GM19328 (cell line): ENCODE results near the gene PKD1L1.
"Not testable (repeated sequence)": the region's sequence is repeated elsewhere in the genome, so short reads cannot be mapped to it uniquely, and the experiment has no call there.

Experiments used
- ATAC-seq: cut with Tn5 transposase; IDR thresholded peaks from one replicate; pipeline ENCODE4 v1.9.1; 2021; ENCODE audit warnings: mild to moderate bottlenecking, moderate library complexity; ENCODE audit not compliant: unreplicated experiment

PKD1L1 gene

DNA sequence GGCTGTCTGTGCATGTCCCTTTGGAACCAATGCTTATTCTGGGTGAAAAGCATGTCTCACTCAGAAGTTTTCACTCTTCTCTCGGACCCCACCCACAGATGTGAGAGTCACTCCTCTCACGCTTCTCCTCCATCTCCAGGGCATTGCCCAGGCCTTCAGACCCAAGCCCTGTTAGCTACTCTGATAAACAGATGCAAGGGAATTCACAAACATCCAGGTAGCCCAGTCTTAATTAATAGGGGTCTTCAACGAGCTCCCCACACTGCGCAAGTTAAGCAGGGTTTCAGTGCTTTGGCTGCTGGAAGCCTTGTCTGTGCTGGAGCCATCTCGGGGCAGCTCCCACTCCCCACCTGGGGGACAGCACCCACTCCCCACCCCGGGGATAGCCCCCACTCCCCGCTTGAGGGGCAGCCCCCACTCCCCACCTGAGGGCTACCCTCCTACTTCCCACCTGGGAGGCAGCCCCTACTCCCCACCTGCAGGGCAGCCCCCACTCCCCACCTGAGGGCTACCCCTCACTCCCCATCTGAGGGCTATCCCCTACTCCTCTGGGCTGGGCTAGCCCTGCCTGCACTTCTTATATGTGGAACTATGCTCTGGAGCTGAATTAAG is 8.7 kb downstream of the PKD1L1 start:
- no peak for ATAC-seq

DNA sequence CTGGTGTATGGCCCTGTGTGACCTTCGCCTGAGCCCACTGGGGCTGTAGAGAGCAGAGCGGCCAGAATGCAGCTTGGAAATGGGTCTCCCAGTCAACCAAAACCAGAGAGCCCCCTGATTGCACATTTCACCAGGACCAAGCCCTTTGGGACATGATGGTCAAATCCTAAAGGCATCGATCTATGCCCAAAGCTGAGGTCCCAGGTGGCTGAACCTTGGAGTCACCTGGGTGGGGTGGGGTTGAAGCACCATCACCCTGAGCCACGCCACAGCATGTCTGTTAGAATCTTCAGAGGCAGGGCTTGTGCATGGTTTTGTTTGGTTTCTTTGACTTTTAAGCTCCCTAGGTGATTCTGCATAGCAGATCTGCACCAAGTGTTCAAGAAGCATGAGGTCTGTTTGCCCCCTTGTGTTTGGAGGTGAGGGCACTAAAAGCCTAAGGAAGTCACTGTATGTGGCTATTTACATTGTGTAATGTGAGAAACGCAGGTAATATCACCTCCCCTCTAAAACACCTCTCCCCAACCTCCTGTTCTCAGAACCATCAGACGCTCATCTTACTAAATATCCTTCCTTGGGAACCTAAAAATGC is 9.6 kb downstream of the PKD1L1 start:
- ATAC-seq = no peak

DNA sequence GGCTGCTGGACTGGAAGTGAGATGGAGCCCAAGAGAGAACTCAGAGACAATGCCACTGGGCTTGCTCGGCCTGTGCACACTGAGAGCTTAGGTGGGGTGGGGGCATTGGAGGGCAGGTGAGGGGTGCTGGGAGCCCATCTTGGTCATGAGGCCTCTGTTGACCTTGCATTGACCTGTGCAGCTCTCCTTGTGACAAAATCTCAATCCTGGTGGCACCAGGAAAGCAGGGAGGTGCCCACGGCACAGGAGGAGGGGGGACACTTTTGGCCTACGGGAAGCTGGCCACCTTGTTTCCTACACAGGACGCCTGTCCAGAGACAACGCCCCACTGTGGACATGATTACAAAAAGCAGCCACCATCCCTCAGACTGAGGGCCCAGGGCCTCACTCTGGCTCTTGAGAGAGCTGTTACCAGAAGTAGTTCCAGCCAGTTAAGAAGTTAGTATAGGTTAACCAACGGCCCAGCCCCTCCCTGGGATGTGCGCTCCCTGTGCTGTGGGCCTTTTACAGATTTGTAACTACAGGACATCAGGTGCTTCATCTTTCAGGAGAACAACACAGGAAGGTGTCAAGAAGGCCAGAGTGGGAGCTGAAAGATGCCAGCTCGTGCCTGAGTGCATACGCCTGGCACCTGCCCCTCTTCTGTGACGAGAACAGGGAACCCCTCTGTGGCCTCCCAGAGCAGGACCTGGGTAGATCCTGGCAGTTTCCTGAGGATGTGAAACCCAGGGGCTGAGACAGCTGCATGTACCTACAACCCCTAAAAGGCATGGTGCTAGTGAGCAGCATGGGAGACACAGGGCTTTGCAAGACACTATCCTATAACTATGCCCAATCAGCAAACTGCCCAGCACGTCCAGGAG is 10.3 kb downstream of the PKD1L1 start:
- peak; percentile 45 for ATAC-seq

DNA sequence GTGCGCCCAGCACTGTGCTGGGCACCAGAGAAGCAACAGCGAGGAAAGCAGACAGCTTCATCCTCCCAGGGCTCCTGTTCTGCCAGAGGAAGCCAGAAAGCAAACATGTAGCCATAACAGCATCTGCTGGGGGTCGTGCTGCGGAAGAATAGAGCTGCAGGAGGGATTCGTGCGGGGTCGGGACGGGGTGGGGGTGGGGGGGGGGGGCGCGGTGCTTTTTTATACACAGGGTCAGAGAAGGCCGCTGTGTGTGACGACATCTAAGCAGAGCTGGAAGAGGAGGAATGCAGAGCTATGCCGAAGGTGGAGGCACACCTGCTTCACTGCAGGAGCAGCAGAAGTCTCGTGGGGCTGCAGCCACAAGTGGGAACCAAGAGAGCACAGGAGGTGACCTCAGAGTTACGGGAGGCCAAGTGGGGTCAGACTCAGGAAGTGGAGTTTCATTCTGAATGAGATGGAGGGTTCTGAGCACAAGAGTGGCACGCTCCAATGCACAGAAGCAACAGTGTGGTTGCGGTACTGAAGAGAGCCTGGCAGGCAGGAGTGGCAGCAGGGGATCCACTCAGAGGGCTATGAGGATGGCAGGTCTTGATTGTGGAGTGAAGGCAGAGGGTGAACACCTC is 11.1 kb downstream of the PKD1L1 start:
- peak; percentile 94 for ATAC-seq

DNA sequence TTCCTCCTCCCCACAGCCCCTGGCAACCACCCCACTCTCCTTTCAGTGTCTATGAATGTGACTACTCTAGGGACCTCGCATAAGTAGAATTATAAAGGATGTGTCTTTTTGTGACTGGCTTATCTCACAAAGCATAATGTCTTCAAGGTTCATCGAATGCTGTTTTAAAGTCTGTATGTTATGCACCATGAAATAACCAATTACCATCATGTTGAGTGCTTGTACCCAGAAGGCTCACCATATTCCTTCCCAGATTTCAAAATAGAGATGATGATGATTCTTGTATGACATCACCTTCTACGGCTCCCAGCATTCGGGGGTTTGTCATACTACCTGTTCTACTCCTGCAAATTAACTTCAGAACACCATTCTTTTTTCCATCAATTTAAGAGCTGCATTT is 11.9 kb downstream of the PKD1L1 start:
- no peak for ATAC-seq

DNA sequence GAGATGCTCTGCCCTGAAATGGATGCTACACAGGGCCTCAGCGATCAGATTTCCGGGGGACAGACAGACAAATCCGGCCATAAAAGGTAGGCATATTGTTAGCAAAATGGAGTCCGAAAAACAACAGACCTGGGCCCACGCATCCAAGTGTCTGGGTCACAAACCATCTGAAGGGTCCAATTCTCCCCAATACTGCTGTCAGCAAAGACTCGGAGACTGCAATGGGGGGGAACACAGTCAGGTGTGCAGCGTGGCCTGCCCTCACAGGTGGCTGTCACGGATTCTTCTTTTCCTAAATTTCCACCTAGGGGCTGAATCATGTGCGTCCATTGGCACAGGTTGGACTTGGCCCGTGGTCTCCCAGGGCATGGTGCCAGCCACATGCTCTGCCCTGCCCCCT is 12.9 kb downstream of the PKD1L1 start:
- ATAC-seq = no peak

DNA sequence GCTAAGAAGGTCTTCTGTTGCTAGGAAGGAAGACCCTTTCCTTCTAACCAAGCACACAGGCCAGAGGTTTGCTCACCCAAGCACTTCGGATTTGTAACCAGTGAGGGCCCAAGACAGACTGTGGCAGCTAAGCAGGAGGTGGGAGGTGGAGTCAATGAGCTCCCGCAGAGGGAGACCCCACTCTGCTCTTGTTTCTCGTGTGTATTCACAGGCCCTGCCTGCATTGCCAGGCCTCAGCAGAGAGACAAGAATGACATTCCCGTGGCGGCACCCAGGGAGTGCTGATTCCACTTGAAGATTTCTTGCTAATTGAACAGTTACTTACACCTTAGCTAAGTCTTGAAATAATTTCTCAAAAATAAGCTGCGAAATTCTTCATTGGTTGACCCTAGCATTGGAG is 13.4 kb downstream of the PKD1L1 start:
- ATAC-seq = no peak

DNA sequence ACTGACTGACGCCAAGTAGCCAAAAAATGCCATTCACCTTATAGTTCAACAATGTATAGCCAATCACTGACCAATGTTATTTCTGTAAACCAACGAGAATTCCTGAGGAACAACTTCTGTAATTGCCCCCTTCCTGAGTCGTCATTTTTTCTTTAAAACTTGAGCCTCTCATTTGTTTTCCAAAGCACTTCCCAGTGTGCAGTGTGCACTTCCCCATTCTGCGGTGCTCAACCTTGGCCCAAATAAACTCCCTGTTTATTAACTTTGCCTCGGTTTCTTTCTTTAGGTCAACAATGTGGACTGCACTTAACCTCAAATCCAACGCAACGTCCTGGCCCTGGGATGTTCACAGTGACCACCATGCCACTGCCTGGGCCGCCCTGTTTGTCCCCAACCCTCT is 15.1 kb downstream of the PKD1L1 start:
- no peak for ATAC-seq

DNA sequence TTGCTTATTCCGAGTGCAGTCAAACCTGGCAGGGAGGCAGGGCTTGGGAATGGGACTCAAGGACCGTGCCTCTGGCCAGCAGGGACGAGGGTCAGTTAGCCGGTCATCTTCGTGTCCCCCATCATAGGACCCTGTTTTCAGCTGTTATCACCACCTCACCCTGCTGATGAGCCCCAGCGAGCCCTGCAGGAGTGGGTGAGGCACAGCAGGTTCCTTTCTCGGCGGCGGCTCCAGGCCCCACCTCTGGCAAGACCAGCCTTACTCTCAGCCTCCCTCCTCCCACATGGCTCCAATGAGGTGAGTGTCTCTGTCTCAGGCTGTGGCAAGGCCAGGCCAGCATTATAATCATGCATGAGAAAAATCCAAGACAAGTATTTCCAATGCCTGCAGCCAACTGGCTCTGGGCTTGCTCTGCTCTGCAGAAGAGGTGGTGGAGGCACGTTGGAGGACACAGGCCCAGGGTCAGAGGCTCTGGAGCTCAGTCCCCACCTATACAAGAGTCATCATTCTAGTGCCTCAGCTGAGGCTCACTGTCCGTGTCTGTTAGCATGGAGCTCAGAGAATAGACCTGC is 15.7 kb downstream of the PKD1L1 start:
- ATAC-seq = no peak

DNA sequence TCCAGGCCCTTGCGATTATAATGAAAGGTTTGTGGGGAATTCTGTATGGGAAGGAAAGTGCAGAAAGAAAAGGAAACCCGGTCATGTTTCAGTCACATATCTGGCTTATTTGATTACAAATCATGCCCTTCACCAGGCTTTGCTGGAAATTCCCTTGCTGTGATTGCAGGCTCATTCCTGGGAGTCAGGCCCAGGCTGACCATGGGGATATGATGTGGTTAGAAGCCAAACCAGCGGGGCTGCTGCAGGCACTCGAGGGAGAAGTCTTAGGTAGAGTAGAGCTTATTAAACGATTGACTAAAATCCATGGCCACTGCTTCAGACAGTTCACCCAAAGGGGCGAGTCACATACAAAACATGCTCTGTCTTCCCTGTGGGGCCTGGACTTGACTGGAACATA is 16.2 kb downstream of the PKD1L1 start:
- no peak for ATAC-seq

DNA sequence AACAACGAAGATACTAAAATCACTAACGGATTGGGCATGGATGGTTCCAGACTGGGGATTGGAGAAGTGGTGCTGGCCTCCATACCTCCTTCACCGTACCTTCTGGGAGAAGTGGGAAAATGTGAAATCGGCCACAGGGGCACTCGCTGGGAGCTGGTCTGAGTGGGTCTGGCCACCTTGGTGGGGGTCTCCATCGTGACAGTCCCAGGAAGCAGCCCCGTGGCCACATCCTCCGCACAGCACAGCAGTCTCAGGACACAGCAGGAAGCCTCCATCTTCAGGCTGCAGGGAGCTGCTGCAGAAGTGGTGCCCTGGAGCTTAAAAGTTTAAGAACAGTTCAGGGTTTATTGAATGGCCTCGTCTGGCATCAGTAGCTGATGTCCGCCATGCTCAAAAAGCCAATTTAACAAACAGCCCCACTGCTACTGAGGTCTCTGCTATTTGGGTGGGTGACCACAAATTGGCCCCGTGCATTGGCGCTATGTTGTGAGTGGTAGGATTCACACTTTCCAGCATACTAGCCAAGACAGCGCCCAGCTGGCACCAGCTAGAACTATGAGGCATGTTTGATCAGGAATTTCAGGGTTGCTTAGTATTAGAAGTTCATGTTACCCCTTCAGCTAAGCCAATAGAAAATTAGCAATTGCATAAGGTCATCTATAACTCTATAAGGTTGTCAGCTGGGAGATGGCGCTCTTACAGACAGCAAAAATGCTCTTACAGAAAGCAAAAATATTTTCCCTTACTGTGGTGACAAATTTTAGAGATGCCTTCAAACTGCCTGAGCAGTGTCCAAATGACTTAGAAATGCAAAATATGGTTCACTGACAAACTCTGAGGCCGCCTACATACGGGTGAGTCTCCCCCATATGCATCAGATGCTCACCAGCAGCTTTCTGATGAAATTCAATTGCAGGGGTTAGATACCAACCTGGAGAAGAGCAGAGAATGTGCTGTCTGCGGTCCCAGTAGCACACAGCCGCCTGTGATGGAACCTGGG is 17.0 kb downstream of the PKD1L1 start:
- no peak for ATAC-seq

DNA sequence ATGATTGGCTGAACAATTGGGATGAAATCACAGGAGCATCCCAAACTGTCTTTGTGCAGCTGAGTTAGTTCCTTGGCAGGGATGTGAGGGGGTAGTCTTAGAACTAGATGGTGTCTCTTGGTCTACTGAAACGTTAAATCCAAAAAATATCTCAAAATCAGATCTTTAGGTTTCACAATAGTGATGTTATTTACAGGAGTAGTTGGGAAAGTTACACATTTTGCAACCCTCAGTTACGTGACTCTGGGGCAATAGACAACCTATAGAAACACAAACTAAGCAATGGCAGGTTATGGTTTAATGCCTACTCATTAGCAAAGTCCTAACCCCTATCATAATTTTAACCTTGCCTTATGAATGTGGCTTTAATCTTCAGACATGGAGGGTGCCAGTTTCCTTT is 24.0 kb downstream of the PKD1L1 start:
- ATAC-seq = no peak

DNA sequence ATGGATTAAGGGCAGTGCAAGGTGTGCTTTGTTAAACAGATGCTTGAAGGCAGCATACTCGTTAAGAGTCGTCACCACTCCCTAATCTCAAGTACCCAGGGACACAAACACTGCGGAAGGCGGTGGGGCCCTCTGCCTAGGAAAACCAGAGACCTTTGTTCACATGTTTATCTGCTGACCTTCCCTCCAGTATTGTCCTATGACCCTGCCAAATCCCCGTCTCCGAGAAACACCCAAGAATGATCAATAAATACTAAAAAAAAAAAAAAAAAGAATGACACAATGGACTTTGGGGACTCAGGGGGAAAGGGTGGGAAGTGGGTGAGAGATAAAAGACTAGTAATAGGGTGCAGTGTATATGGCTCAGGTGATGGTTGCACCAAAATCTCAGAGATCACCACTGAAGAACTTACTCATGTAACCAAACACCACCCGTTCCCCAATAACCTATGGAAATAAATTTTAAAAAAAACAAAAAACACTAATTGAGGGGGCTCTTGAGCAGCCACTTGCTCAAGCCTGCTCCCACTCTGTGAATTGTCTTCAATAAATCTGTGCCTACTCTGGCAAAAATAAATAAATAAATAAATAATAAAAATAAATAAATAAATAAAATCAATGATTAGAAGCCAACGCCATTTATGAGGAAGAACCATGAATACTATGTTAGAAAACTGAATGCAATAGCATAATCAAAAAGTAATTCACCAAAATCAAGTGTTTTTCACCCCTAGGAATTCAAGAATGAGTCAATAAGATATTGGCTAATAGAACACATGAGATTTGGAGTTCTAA is 25.0 kb downstream of the PKD1L1 start:
- not testable (repeated sequence) for ATAC-seq

DNA sequence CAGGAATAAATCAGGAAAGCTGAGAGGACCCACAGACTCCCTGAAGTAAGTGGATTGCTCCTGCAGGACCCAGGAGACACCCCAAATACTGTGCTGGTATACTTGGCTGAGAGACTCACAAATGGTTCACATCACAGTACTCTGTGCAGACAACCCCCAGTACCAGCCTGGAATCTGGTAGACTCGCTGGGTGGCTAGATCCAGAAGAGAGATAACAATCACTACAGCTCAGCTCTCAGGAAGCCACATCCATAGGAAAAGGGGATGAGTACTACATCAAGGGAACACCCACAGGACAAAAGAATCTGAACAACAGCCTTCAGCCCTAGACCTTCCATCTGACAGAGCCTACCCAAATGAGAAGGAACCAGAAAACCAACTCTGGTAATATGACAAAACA is 31.8 kb downstream of the PKD1L1 start:
- not testable (repeated sequence) for ATAC-seq

DNA sequence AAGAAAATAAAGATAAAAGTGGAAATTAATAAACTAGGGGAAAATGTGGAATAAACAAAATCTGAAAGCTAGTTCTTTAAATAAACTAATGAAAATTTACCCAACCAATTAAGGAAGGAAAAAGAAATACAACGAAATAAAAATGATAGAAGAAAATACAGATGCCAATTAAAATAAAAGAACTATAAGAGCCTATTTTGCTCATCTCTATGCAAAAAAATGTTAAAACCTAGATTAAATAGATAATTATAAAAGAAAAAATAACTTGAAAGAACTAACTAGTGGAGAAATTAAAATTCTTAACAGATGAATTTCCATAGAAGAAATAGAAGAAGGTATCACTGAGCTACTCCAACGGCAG is 32.7 kb downstream of the PKD1L1 start:
- no peak for ATAC-seq

DNA sequence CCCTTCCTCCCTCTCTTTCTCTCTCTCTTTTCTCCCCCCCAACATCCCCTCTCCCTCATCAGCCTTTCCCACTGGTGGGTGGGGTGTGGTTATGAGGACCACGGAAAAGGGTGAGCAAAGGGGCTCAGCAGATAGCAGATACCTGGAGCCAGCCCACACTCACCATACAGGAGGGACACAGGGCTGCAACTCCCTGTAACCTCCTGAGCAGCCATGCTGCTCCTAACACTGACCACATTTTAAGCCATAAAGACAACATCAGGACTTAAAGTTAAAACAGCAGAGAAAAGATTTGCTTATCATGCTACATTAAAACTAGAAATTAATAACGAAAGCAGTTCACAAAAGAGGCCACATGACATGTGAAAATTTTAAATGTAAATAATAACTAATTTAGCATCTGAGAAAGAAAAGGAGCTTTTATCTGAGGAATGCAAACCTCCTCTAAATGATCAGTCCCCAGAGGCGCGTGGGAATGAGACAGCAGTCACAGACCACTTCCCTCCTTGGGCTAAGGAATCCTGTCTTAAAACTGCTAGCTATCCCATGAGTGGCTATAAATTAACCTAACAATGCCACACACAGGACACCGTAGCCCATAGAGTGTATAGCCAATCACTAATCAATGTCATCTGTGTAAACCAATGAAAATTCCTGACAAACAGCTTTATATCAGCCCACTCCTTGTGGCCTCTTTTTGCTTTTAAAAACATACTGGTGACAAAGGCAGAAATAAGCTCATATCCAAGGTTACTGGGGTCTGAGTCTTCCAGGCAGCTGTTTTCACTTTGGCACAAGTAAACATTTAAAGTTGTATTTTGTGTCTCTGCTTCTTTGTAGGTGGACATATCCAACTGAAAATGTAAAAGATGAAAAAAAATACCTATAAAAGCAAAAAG is 33.3 kb downstream of the PKD1L1 start:
- no peak for ATAC-seq

DNA sequence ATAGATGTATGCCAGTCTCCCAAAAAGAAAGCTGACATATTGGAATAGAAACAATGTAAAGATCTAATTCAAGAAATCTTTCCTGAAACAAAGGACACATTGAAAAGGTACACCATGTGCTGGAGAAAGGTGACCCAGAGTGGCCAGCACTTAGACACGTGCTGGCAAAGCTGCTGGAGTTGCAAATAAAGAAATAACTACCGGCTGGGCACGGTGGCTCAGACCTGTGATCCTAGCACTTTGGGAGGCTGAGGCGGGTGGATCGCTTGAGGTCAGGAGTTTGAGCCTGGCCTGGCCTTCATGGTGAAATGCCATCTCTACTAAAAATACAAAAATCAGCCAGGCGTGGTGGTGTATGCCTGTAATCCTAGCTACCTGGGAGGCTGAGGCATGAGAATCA is 35.9 kb downstream of the PKD1L1 start:
- ATAC-seq = no peak

DNA sequence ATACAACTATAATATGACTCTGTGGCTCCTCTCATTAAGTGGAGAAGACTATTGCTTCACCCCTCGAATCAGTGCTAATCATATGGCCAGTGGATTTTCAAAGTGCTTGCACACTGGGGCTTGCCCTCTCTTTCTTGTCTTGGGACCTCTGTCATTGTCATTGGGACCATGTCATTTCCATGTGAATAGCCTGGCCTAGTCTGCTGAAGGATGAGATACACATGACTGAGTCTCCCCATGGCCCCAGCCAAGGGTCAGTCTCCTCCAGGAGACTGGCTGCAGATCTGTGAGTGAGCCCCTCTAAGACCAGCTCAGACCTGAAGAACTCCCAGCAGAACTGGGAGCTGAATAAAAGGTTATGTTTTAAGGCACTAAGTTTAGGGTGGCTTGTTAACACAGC is 39.5 kb downstream of the PKD1L1 start:
- no peak for ATAC-seq
